ENCODE results near the gene EXOC3L4. TPM values are rescaled to one million over a fixed set of nuclear protein-coding genes. Genes with fewer than 3 reads are reported as not detected.

Gene EXOC3L4
- total RNA-seq, 1 donor from 2014 or later = not detected

GRCh38 chr14:103122947-103123633 is 28.6 kb downstream of the EXOC3L4 start, which contains the start of gene TNFAIP2:
TNFAIP2 (plus strand) TSS chr14:103123461; CDS start chr14:103126458, 2,997 bp downstream.
- DNase-seq (ENCODE audit: low read depth) = no peak
- peaks cover 38% of the 10 kb centered on the region for H4K20me1 ChIP-seq (ENCODE audit: insufficient read depth, low read length)
- peak within 1 kb of the TSS; percentile 56 for H2AFZ ChIP-seq (ENCODE audit: low read depth, low read length)
- no peaks in the 10 kb centered on the region for H3K9me3 ChIP-seq (ENCODE audit: insufficient read depth, low read depth, low read length)
- no peaks in the 10 kb centered on the region for H3K36me3 ChIP-seq (ENCODE audit: insufficient read depth, low read length)
- Mint-ChIP-seq H3K27me3 (ENCODE audit: low read depth, unreplicated experiment) (peaks cover 15% of the 10 kb centered on the region), H3K36me3 (ENCODE audit: low read depth, unreplicated experiment) (peaks cover 2% of the 10 kb centered on the region), H3K27ac (ENCODE audit: unreplicated experiment) (no peak within 1 kb of the TSS), H3K9me3 (ENCODE audit: unreplicated experiment) (no peaks in the 10 kb centered on the region), H3K4me1 (ENCODE audit: low read depth, unreplicated experiment) (peaks cover 4% of the 10 kb centered on the region), H3K4me3 (ENCODE audit: unreplicated experiment) (peak within 1 kb of the TSS; percentile 76)
- peak within 1 kb of the TSS; percentile 46 for H3K4me3 ChIP-seq (ENCODE audit: insufficient read depth, low read depth, low read length)
- peaks cover 25% of the 10 kb centered on the region for H3K4me1 ChIP-seq (ENCODE audit: insufficient read depth, low read length)
- H3K27ac ChIP-seq (ENCODE audit: low read depth, low read length) = no peak within 1 kb of the TSS
- no peaks in the 10 kb centered on the region for H3K27me3 ChIP-seq (ENCODE audit: insufficient read depth, low read length)
- peak within 1 kb of the TSS; percentile 35 for H3K9ac ChIP-seq (ENCODE audit: low read length)
- no peak for FAIRE-seq
- H3K4me2 ChIP-seq (ENCODE audit: low read length) = peak within 1 kb of the TSS; percentile 80
- TF ChIP-seq CTCF (IDR thresholded peaks at IDR 0.05; ENCODE audit: insufficient read depth, low read depth, low read length) (no peak), EZH2 (IDR thresholded peaks at IDR 0.05; ENCODE audit: insufficient read depth, low read length) (no peak)
- H3K79me2 ChIP-seq (ENCODE audit: insufficient read depth, low read length) = no peaks in the 10 kb centered on the region

GRCh38 chr14:103123634-103124500 is 29.3 kb downstream of the EXOC3L4 start:
- no peak for DNase-seq (ENCODE audit: low read depth)
- peak overlapping the region; percentile 46 for H3K4me3 ChIP-seq (ENCODE audit: insufficient read depth, low read depth, low read length)
- peak overlapping the region; percentile 35 for H3K9ac ChIP-seq (ENCODE audit: low read length)
- peaks cover 18% of the 10 kb centered on the region for H3K27me3 Mint-ChIP-seq (ENCODE audit: low read depth, unreplicated experiment)
- peaks cover 45% of the 10 kb centered on the region for H4K20me1 ChIP-seq (ENCODE audit: insufficient read depth, low read length)
- H3K4me3 Mint-ChIP-seq (ENCODE audit: unreplicated experiment) = peak overlapping the region; percentile 76
- H2AFZ ChIP-seq (ENCODE audit: low read depth, low read length) = peak overlapping the region; percentile 56
- no peaks in the 10 kb centered on the region for H3K9me3 ChIP-seq (ENCODE audit: insufficient read depth, low read depth, low read length)
- TF ChIP-seq CTCF (IDR thresholded peaks at IDR 0.05; ENCODE audit: insufficient read depth, low read depth, low read length) (peak; percentile 13), EZH2 (IDR thresholded peaks at IDR 0.05; ENCODE audit: insufficient read depth, low read length) (no peak)
- H3K4me1 Mint-ChIP-seq (ENCODE audit: low read depth, unreplicated experiment) = peaks cover 8% of the 10 kb centered on the region
- H3K4me1 ChIP-seq (ENCODE audit: insufficient read depth, low read length) = peaks cover 28% of the 10 kb centered on the region
- FAIRE-seq = no peak
- no peak overlapping the region for H3K27ac Mint-ChIP-seq (ENCODE audit: unreplicated experiment)
- no peaks in the 10 kb centered on the region for H3K27me3 ChIP-seq (ENCODE audit: insufficient read depth, low read length)
- no peaks in the 10 kb centered on the region for H3K36me3 ChIP-seq (ENCODE audit: insufficient read depth, low read length)
- H3K79me2 ChIP-seq (ENCODE audit: insufficient read depth, low read length) = no peaks in the 10 kb centered on the region
- H3K27ac ChIP-seq (ENCODE audit: low read depth, low read length) = no peak overlapping the region
- peaks cover 2% of the 10 kb centered on the region for H3K36me3 Mint-ChIP-seq (ENCODE audit: low read depth, unreplicated experiment)
- peak overlapping the region; percentile 80 for H3K4me2 ChIP-seq (ENCODE audit: low read length)
- H3K9me3 Mint-ChIP-seq (ENCODE audit: unreplicated experiment) = no peaks in the 10 kb centered on the region

Measured in astrocyte (in vitro differentiated cells and primary cell).